CD4-positive, alpha-beta T cell treated with Interleukin-17A for 1 hour (primary cell): ENCODE measurements around the gene GALNT9.

Experiments
- DNase-seq: peaks from one replicate; pipeline ENCODE4 v3.0.0-alpha.2; 2020

The GALNT9 gene

DNA sequence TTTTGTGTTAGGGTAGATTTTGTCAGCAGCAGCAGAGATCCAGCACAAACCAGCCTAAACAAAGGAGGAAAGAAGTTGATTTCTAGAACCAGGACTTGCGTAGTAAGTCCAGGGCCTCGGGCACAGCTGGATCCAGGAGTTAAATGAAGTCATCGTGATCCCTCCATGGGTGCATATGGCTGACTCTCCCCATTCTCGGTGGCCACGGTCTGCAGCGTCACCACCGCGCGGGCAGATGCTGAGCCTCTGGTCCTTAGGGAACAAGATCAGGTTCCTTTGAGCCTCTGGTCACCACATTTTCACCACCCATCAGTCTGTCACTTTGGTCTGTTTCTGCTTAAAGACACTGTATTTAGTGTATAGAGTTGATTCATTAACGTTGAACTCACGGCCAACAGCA is 14.8 kb upstream of the GALNT9 start:
- DNase-seq: no peak

DNA sequence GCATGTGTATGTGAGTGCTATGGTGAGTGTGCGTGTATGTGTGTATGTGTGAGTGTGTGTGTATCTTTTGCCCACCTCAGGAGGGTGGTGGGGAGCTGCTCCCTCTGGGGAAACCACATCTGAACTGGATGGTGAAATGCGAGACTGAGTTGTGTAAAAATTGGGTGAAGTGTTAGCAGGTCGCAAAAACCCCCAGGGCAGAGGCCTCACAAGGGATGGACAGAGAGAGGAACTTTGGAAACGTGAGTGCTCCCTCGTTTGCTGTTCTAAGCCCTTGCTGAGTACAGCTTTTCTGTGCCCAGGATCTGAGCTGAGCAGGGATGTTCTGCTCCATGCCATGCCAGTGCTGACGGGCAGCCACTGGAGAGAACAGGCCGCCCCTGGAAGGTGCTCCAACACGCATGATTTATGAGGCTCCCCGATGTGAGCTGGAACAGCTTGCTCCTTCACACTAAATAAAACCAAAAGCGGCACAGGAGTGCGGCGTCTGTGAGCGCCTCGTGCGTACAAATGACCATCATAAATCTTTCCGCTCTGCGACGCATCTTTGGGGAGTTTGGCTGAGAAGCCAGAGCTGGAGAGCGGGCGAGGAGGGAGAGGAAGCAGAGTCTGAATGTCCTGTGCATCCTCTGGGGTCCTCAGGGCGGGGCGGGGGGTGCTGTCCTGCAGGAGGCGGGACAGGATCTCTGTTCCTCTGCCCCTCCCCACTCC is 14.1 kb upstream of the GALNT9 start:
- no peak for DNase-seq

DNA sequence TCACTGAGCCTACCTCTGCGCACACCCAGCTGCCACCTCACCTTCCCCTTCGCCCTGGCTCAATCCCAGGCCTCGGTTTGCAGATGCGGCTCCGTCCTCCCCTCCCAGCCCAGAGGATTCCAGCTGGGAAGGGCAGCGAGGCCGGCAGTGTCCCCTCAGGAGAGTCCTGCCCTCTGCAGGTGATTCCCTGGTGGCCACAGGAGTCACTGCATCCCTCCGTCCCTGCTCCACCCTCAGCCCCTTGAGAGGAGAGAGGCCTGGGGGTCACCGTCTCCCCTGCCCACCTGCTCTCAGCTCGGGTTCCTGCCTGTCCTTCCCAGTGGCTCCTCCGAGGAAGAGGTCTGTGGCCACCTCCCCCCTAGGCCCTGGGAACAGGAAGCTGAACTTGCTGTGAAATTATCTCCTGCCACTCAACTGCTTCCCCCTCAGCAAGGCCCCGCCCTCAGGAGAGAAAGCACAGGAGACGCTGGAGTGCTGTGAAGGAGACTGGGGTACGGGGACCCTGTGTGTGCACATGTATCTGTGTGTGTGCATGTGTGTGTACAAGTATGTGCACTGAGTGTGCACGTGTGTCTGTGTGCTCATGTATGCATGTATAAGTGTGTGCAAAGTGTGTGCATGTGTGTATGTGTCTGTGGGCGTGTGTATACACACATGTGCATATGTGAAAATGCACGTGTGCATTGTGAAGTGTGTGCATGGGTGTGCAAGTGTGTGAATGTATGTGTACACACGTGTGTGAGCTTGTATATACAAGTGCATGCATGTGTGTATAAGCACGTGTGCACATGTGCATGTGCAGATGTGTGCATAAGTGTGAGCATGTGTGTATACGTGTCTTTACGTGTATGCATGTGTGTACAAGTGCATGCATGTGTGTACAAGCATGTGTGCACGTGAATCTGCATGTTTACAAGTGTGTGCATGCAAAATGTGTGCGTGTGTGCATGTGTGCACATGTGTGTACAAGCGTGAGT is 13.2 kb upstream of the GALNT9 start:
- DNase-seq: no peak

DNA sequence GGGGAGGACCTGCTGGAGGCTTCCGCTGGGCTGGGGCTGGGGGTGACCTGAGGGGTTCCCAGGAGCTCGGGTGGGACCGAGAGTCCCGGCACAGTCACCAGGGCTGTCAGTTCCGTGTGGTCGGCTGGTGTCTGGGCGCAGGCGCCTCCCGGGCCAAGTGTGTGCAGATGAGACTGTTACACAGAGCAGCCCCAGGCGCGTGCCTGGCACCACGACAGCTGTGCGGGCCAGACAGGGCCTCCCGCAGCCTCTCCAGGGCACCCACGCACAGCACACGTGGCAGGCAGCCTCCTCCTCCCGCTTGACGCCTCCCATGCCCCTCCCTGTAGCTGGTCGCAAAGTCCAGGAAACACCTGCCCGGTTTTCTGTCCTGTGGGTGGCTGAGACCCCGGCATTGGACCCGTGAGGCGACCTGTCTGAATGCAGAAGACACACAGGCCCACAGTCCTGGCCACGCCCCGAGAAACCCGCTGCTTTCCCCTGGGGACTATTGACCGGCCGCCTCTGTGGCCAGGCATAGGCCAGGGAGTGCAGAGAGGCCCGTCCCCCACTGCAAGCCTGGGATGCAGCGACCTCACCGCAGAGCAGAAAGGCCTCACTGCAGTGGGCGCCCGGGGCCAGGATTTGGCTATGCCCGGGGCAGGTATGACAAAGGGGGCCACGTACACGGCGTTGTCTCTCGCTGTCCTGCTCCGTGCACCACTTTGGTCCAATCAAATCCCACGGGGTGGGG is 12.1 kb upstream of the GALNT9 start:
- no peak for DNase-seq

DNA sequence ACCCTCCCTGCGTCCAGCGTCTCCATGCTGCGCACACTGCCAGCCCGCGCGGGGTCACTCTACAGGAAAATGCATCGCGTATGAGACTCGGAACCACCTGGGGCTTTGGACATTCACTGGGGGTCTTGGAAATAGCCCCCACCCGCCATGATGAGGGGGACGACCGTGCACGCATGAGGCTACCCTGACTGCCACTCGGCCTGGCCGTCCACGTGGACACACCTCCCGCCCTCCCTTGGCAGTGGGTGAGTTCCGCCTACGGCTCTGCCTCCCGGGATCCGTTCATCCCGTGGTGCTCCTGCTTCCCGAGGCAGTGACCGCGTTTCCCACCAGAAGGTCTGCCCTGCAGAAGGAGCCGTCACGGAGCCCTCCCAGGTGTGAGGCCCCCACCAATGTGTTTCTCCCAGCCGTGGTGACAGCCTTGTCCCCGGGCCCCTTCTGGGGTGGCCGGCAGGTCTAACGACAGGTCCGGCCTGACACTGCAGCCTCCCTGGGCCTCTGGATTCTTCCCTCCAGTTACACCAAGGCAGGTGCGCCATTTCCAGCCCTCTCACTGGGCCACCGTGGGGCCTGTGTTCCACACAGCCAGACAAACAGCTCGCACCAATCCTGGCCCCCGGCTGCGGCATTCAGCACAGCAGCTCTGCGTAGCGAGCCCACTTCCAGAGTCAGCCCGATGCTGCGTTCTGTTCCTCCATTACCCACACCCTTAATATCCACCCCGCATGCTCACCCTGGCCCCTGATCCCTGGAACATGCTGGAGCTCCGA is 11.1 kb upstream of the GALNT9 start:
- DNase-seq: no peak

DNA sequence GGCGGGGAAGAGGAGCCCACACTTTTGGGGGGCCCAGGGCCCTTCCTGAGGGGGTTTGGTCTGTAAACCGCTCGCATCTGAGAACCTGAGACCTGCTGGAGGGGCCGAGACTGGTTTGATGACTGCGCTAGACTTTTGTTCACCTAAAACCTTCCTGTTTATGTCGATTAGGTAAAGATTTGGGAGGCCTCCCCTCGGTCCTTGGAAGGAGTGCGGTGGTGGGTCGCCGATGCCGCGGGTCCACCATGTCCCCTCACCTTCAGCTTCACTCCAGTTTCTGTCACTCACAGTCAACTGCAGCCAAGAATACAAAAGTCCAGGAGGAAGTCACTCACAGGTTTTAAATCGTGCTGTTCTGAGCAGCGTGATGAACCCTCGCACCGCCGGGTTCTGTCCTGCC is 10.5 kb upstream of the GALNT9 start:
- DNase-seq: no peak

DNA sequence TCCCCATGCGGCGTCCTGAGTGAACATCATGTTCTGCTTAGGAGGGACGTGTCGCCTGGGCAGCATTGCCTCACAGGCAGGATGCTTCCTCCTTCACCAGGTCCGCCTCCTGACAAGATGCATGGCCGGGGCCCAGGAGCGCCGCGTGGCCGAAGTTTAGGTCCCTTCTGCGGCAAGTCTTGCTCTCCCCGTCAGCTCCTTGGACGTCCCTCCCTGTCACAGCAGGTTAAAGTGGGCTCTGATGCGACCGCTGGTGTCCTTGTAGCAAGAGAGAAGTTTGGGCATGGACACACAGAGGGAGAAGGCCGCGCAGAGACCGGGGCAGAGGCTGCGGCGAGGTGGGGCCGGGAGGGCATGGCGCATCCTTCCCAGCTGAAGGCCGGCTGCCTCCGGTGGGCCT is 9.4 kb upstream of the GALNT9 start:
- DNase-seq: no peak

DNA sequence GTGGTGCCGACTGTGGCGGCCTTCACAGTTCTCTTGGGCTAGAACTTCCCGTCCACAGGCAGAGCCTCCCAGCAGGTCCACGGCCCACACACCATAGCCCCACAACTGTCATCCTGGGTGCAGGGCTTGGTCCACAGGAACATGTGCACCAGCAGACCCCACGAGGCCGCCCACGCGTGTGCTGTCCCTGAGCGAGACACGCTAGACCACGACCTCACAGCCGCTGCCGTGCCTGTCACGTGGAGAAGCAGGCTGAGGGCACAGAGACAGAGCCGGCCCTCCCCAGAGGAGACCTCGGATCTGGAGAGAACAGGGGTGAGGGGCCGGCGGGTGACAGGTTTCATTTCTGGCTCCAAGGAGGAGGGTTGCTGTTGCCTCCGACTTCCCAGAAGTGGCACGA is 8.9 kb upstream of the GALNT9 start:
- DNase-seq: no peak

DNA sequence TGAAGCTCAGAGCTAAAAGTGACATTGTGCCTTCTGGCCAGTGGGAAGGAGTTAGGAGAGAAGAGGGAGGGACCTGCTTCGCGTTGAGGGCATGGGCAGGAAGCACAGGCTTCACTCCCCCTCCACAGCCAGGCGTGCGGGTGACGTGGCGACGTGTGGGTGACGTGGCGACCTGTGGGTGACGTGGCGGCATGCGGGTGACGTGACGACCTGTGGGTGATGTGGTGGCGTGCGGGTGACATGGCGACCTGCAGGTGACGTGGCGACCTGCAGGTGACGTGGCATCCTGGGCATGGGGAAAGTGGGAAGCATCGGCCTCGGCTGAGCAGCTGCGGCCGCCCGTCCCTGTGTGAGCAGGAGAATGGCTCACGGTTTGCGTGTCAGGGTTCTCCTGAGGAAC is 8.2 kb upstream of the GALNT9 start:
- no peak for DNase-seq

DNA sequence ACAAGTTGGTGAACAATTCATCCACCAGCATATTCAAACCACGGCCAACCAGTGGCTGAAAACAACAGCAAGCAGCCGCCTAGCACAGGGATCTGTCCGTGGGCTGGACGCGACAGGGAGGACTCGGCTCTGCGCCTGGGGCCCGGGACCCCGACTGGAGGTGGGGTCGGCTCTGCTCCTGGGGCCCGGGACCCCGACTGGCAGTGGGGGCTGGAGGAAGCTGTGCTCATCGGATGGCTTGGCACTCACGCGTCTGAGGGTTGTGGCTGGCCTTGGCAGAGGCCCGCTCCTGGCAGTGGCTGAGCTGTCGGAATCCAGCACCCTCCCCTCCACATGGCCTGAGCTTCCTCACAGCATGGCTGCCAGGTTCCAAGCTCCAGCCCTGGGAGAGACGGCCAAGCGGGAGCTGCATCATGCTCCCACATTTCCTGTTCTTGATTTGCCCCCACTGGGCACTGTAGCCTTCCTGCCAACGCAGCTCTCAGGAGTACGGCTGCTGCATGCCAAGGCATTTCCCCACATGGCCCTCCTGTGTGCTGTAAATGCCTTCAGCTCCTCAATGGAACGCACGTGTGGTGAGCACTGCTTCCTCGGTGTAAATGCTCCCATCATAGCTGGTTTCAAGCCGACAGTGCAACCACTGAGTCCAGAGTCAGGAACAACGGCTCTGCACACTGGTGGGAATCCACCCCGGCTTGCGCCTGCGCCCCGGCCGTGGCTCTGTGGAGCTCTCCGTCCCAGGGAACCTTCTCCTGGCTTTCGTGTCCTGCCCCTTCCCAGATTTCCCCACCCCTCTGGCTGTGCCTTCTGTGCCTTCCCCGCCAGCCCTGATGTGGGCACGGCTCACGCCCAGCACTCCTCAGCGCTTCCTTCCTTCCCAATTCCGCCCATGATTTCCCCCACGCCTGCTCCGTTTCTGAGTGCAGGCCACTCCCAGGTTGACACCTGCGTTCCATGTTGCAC is 7.3 kb upstream of the GALNT9 start:
- no peak for DNase-seq

DNA sequence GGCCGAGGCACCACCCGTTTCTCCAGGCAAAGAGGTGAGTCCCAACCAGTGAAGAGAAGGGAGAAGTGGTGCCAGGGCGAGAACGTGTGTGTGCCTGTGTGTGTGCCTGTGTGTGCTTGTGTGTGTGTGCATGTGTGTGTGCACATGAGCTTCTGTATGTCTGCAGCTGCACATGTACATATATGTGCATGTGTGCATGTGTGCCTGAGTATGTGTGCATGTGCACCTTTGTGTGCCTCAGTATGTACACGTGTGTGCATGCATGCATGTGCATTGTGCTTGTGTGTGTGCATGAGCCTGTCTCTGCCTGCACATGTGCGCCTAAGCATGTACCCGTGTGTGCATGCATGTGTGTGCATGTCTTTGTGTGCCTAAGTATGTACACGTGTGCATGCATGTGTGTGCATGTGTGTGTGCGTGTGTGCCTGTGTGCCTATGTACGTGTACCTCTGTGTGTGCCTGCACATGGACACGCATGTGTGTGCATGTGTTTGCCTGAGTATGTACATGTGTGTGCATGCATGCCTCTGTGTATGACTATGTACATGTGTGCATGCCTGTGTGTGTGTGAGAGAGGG is 5.9 kb upstream of the GALNT9 start:
- DNase-seq: no peak

DNA sequence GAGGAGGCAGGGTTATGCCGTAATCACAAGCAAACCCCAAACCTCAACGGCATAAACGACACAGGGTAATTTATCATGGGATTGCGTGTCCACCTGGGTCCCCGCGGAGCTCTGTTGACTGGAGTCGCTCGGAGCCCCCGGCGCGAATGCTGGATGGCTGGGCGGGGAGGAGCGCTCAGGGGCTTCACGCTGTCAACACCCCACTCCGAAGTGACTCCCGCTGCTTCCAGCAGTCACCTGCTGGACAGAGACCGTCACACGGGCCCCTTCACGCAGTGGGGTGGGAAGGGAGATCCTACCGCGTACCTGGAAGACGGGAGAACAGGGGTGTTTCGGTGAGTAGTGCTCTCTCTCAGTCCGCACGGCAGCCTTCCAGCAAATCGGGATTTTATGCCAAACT is 4.4 kb upstream of the GALNT9 start:
- DNase-seq: no peak

DNA sequence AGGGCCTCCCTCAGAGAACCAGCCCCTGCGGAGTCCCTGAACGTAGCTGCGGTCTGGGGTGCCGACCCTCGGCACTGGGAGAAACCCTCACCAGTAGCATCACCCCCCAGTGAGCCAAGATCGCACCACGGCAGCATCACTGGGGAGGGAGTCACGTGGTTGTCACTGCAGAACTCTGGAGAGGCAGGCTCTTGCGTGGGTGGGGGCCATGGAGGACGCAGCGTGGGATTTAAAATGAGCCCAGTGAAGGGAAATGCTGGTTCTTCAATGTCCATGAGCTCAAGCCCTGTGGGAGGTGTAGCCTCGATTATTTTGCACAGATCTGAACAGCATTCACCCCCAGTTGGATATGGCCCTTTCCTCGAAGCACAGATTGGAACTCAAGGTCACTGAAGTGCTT is 3.9 kb upstream of the GALNT9 start:
- DNase-seq: no peak

DNA sequence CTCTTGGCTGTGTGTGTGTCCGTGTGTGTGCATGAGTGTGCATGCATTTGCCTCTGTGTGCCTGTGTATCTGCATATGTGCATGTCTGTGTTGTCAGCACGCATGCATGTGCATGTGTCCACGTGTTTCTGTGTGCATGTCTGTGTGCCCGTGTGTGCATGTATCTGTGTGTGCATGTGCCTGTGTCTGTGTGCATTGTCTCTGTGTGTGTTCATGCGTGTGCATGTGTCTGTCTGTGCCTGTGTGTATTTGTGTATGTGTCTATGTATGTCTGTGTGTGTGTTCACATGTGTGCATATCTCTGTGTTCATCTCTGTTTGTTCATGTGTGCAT is 1.1 kb upstream of the GALNT9 start:
- DNase-seq: no peak

DNA sequence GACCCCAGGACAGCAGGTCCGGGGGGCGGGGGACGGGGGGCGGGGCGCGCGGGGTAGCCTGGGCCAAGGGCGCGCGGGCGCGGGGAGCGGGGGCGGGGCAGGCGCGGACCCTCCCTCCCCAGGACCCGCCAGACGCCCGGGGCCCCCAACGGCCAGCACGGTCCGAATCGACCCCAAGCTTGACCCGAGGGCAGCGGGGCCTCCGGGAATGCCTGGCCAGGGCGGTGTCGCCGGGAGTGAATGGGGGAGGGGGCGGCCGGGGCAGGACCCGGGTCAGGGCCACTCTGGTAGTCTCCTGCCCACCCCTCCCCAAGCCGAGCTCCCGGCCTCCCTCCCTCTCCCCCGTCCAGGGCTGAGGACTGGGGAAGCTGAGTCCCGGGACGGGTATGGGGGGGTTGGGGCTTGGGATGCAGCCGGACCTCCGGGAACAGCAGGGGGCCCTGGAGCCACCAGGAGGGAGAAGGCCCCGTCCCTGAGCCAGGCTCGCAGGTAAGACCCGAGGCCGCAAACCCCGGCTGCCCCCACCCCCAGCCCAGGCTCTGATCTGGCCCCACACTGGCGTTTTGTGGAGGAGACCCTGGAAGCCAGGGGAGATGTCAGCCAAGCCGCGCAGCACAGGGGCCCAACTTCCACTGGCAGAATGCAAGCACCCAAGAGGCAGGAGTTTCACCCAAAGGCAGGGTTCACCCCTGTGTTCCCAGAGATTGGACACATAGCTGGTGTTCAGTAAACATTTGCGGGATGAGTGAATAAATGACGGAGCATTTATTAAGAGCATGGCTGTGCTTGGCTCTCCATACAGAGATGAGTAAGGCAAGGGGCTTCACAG is 545 bp upstream of the GALNT9 start:
- DNase-seq: no peak

DNA sequence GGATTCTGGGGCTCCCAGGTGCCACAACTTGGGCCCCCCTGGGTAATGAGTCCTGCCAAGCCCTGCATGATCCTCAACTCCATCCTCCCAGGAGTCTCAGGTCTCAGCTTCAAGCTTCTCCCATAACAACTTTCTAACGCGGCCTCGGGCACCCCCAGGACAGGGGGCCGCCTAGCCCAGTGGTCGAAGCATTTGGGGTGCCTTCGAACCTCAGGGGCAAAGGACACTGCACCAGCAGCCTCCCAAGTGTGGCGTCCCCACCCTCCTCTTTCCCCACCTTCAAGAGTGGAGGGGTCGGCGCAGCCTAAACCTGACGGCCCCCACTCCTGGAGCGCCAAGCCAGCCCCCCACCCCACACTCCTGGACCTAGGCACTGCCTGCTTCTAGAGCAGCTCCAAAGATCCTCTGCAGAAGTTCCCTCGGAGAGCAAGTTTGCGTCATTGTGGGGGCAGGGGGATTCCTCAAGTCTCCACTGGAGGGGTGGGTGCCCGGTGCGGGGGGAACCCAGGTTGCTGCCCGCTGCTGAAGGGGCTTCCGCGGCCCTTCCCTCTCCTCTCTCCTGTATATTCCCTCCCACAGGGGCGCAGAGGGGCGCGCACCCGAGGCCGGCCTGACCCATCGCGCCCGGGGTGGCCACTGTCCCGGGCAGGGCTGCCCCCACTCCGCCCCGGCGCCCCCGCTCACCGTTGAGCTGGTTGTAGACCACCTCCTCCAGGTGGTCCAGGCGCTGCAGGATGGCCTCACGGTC is 933 bp downstream of the GALNT9 start:
- DNase-seq: no peak

DNA sequence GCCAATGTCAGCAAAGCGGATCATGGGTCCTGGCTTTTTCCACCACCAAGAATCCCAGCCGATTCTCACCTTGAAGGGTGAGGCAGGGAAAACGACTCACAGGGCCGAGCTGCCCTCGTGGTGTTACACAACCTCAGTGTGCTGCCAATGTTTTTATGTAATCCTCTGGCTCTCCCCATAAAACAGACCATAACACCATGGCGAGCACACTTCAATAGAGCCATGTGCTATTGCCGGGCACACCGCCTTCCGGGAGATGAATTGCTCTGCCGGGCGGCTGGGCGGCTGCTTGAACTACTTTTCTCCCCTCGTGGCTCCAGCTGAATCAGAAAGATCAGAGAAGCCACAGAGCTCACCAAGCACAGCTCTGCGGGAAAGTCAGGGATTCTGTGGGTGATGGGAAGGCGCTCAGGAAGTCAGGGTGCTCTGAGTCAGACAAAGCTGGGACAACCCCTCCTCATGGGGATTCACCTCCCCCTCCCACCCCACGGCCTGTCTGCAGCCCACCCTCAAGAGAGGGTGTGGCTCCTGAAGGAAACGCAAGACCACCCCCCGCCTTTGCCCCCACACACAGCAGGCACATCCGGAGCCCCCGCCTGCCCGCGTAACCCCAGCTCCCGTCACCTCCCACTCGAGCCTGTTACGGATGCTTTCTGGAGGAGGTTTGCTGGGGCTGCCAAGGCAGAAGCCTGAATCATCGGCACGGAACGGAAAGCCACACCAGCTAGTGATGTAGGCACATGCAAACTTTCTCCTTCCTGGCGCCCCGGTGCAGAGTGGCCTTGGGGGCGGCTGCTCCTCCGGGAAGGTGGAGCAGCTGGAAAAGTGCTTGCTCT is 1.8 kb downstream of the GALNT9 start:
- DNase-seq: no peak

DNA sequence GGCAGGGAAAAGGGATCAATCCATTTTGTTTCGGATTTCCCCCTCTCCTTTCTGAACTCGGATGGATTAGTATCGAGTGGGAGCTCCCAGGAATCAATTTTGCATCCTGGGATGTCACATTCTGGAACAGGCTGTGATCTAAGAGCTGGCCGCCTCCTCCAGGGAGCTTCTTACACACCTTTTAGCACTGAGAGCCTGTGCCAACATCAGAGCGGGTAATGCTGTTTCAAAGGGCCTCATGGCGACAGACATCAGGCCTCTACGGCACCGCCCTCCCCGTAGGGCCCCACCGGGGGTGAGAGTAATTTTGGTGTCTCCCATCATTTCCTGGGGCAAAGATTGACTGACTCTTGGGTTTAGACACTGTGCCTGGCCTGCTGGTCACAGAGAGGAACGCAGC is 2.7 kb downstream of the GALNT9 start:
- no peak for DNase-seq

DNA sequence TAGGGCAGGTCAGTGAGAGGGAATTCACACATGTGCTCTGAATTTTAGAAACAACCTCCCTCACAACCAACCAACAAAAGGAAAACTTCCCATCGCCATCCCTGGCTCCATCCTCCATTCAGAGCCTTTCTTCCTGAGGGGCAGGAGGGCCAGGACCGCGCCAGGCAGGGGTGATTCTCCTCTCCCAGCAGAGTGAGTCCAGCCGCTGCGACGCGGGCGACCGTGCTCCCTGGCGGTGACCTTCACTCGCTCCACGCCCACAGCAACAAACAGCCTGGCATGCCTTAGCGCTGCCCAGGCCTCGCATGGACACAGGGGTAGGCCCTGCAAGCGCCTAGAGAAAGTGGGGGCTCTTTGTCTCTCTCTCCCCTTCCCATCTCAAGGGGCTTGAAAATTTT is 3.7 kb downstream of the GALNT9 start:
- DNase-seq: no peak
